Osteocyte (in vitro differentiated cells): ENCODE measurements around the gene TGM2. TPM values are rescaled to one million over a fixed set of nuclear protein-coding genes. Genes with fewer than 3 reads are reported as not detected.

ENCODE experiments used
- DNase-seq: peaks from one replicate; pipeline ENCODE4 v3.0.0; 2021; ENCODE audit warnings: mixed read lengths; ENCODE audit not compliant: unreplicated experiment; ENCODE audit errors: extremely low spot score
- H3K27ac Mint-ChIP-seq: one replicate; pipeline ENCODE4 v1.8.0; 2021; ENCODE audit warnings: mild to moderate bottlenecking, mixed read lengths; ENCODE audit not compliant: unreplicated experiment
- H3K27me3 Mint-ChIP-seq: one replicate; pipeline ENCODE4 v1.8.0; 2021; ENCODE audit warnings: mixed read lengths; ENCODE audit not compliant: unreplicated experiment
- H3K36me3 Mint-ChIP-seq: one replicate; pipeline ENCODE4 v1.8.0; 2021; ENCODE audit warnings: mixed read lengths; ENCODE audit not compliant: unreplicated experiment
- H3K4me1 Mint-ChIP-seq: one replicate; pipeline ENCODE4 v1.8.0; 2021; ENCODE audit warnings: mixed read lengths; ENCODE audit not compliant: unreplicated experiment
- H3K4me3 Mint-ChIP-seq: one replicate; pipeline ENCODE4 v1.8.0; 2021; ENCODE audit warnings: mild to moderate bottlenecking, moderate library complexity, mixed read lengths; ENCODE audit not compliant: unreplicated experiment
- H3K9me3 Mint-ChIP-seq: one replicate; pipeline ENCODE4 v1.8.0; 2021; ENCODE audit warnings: mixed read lengths; ENCODE audit not compliant: unreplicated experiment
- CTCF ChIP-seq: fragments of 200-600 bp; sonication (generic); IDR thresholded peaks from 2 replicates; pipeline ENCODE4 v1.5.0; 2021; ENCODE audit warnings: antibody characterized with exemption, mild to moderate bottlenecking, moderate library complexity
- total RNA-seq: library from RNA; stranded (reverse); gene quantifications from 2 replicates; pipeline ENCODE4 v1.2.1, GENCODE V29; 2021

Gene TGM2
- total RNA-seq, 1 donor from 2014 or later, result 29.2 TPM

- peak overlapping the region; percentile 39 for H3K27ac Mint-ChIP-seq
- no peak overlapping the region for H3K4me3 Mint-ChIP-seq
- no peak for DNase-seq
These were observed 37.0 kb downstream of the TGM2 start for GRCh38 chr20:38127920-38128528.

GRCh38 chr20:38126932-38127621, 38.0 kb downstream of the TGM2 start:
- H3K27me3 Mint-ChIP-seq, result no peaks in the 10 kb centered on the region
- no peak for TF ChIP-seq CTCF
- H3K4me3 Mint-ChIP-seq, result no peak overlapping the region
- no peaks in the 10 kb centered on the region for H3K9me3 Mint-ChIP-seq
- H3K4me1 Mint-ChIP-seq, result peaks cover 38% of the 10 kb centered on the region
- peak overlapping the region; percentile 66 for H3K27ac Mint-ChIP-seq
- no peaks in the 10 kb centered on the region for H3K36me3 Mint-ChIP-seq
- DNase-seq, result no peak

More at GRCh38 chr20:38127920-38128528, 37.0 kb downstream of the TGM2 start:
- Mint-ChIP-seq H3K4me1 (peaks cover 33% of the 10 kb centered on the region), H3K36me3 (no peaks in the 10 kb centered on the region), H3K9me3 (no peaks in the 10 kb centered on the region), H3K27me3 (no peaks in the 10 kb centered on the region)
- TF ChIP-seq CTCF, result no peak

GRCh38 chr20:38126146-38126921, 38.7 kb downstream of the TGM2 start:
- H3K4me1 Mint-ChIP-seq, result peaks cover 38% of the 10 kb centered on the region
- no peaks in the 10 kb centered on the region for H3K9me3 Mint-ChIP-seq
- TF ChIP-seq CTCF, result no peak
- no peaks in the 10 kb centered on the region for H3K27me3 Mint-ChIP-seq
- no peak overlapping the region for H3K4me3 Mint-ChIP-seq
- no peaks in the 10 kb centered on the region for H3K36me3 Mint-ChIP-seq
- no peak for DNase-seq
- H3K27ac Mint-ChIP-seq, result peak overlapping the region; percentile 66

GRCh38 chr20:38125157-38126056, 39.7 kb downstream of the TGM2 start:
- no peak for TF ChIP-seq CTCF

More at GRCh38 chr20:38125157-38126056, 39.7 kb downstream of the TGM2 start:
- Mint-ChIP-seq H3K27ac (peak overlapping the region; percentile 63), H3K4me1 (peaks cover 38% of the 10 kb centered on the region), H3K9me3 (no peaks in the 10 kb centered on the region), H3K36me3 (no peaks in the 10 kb centered on the region), H3K4me3 (no peak overlapping the region), H3K27me3 (no peaks in the 10 kb centered on the region)
- peak; percentile 90 for DNase-seq
